Measurements from ENCODE around the gene FBXO34.

GRCh38 chr14:55240526-55241178 is 30.6 kb upstream of the FBXO34 start:
- TF ChIP-seq CTCF (IDR thresholded peaks at IDR 0.05) = no peak
- no peak for TF ChIP-seq POLR2A (IDR thresholded peaks at IDR 0.05)

Data from Peyer's patch (tissue), 4 donors.